HTERT RPE-1 (cell line): ENCODE results near the gene GTSE1.

Experiments used
- in situ Hi-C: fragments of 300-500 bp; cut with MboI; formaldehyde crosslinking; loops from 4 replicates; pipeline ENCODE4 v1.14.3; 2020; ENCODE audit warnings: low sequenced_read_pairs

Gene GTSE1

GRCh38 chr22:46373921-46374662 is 77.4 kb downstream of the GTSE1 start:
- in situ Hi-C loops, result loop anchor here (25.0 kb wide), 1 partner anchor 163 kb away; the partner anchor contains the start of gene CELSR1

GRCh38 chr22:46374663-46375474 is 78.2 kb downstream of the GTSE1 start:
- in situ Hi-C loops, result loop anchor here (25.0 kb wide), 1 partner anchor 162 kb away; the partner anchor contains the start of gene CELSR1

GRCh38 chr22:46376111-46376510 is 79.4 kb downstream of the GTSE1 start:
- in situ Hi-C loops, result no loop called here

GRCh38 chr22:46376908-46377524 is 80.3 kb downstream of the GTSE1 start:
- in situ Hi-C loops, result no loop called here

GRCh38 chr22:46377525-46378425 is 81.1 kb downstream of the GTSE1 start:
- in situ Hi-C loops, result no loop called here

GRCh38 chr22:46378426-46379065 is 81.9 kb downstream of the GTSE1 start:
- in situ Hi-C loops, result no loop called here

- in situ Hi-C loops, result no loop called here
These were observed 82.6 kb downstream of the GTSE1 start for GRCh38 chr22:46379066-46379930.

GRCh38 chr22:46380069-46380468 is 83.4 kb downstream of the GTSE1 start:
- in situ Hi-C loops, result no loop called here
